Thyroid gland (tissue), 4 donors: ENCODE results near the gene FANCC.

Source experiments
- POLR2A ChIP-seq, 2 donors: fragments of 450-650 bp; IDR thresholded peaks; one replicate each; pipeline ENCODE4 v1.6.1; 2017; ENCODE audit warnings: antibody characterized with exemption in 2 of 2, mild to moderate bottlenecking in 2 of 2, moderate library complexity in 1 of 2
- TF ChIP-seq, protein P1 (sequence below), 6 experiments: fragments of 200-600 bp in 3 of 6; fragments of 450-650 bp in 3 of 6; sonication (generic) in 3 of 6; IDR thresholded peaks; one replicate each; pipeline ENCODE4 v1.5.1; 2016 to 2019; ENCODE audit warnings: antibody characterized with exemption in 6 of 6, mild to moderate bottlenecking in 2 of 6, inconsistent platforms in 1 of 6, moderate library complexity in 1 of 6

DNA sequence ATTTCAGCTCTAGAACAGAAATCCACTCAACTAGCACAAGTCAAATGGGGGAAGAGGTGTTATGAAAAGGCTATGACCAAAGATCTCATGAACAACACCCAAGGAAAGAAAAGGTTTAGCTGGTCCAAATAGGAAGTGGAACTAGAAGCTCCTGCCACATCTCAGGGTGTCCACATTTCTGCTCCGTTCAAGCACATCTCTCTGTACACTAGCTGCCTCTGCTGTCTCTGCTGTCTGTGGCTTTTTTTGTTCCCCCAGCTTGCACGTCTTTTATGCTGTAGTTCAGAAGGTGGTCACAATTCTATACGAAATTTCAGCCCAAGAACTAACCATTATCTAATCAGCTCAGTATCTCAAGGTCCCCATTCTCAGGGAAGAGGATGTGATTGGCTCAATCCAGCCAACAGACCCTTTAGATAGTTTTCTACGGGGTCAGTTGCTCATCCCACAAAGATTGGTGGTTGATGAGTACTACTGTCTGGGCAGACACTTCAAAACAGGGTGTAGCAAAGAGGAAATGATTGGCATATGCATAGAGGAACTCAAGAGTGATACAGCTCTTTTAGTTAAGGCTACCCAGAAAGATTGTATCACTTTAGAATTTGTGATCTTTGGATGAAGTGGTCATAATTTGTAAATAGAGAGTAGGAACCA is 44.0 kb downstream of the FANCC start:
- TF ChIP-seq, protein P1, sequence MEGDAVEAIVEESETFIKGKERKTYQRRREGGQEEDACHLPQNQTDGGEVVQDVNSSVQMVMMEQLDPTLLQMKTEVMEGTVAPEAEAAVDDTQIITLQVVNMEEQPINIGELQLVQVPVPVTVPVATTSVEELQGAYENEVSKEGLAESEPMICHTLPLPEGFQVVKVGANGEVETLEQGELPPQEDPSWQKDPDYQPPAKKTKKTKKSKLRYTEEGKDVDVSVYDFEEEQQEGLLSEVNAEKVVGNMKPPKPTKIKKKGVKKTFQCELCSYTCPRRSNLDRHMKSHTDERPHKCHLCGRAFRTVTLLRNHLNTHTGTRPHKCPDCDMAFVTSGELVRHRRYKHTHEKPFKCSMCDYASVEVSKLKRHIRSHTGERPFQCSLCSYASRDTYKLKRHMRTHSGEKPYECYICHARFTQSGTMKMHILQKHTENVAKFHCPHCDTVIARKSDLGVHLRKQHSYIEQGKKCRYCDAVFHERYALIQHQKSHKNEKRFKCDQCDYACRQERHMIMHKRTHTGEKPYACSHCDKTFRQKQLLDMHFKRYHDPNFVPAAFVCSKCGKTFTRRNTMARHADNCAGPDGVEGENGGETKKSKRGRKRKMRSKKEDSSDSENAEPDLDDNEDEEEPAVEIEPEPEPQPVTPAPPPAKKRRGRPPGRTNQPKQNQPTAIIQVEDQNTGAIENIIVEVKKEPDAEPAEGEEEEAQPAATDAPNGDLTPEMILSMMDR (IDR thresholded peaks at IDR 0.05), result no peak
- no peak for TF ChIP-seq POLR2A (IDR thresholded peaks at IDR 0.05)
